ENCODE data around the gene SPINT2.

Gene SPINT2

GRCh38 chr19:38270587-38271167 lies 6.3 kb downstream of the SPINT2 start:
- no peak for DNase-seq

- no peak for DNase-seq
Measured at GRCh38 chr19:38273499-38273898, 9.1 kb downstream of the SPINT2 start.

- DNase-seq: peak; percentile 31 to 44
Measured at GRCh38 chr19:38274739-38275138, 10.4 kb downstream of the SPINT2 start.

- DNase-seq: no peak
Measured at GRCh38 chr19:38276942-38277517, 12.7 kb downstream of the SPINT2 start.

DNA sequence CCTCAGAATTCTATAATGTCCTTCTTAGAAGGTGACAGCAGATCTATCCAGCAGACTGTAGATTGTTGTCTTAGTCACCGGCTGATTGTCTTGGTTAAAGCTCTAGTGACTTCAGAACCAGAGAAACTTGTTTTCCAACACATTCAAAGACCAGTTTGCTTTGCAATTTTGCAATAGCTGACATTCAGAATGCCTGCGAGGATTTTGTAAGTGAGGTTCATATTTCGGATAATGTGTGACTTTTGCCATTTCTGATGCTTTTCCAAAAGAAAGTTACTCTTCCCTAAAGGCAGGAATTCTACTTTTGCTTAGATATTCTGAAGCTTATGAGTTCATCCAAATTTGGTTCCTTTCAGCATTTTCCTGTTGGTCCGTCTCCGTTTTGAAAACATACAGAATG lies 13.2 kb downstream of the SPINT2 start:
- DNase-seq: no peak

- DNase-seq: no peak
Measured at GRCh38 chr19:38277969-38278680, 13.8 kb downstream of the SPINT2 start.

- no peak for DNase-seq
Measured at GRCh38 chr19:38278751-38279150, 14.4 kb downstream of the SPINT2 start.

DNA sequence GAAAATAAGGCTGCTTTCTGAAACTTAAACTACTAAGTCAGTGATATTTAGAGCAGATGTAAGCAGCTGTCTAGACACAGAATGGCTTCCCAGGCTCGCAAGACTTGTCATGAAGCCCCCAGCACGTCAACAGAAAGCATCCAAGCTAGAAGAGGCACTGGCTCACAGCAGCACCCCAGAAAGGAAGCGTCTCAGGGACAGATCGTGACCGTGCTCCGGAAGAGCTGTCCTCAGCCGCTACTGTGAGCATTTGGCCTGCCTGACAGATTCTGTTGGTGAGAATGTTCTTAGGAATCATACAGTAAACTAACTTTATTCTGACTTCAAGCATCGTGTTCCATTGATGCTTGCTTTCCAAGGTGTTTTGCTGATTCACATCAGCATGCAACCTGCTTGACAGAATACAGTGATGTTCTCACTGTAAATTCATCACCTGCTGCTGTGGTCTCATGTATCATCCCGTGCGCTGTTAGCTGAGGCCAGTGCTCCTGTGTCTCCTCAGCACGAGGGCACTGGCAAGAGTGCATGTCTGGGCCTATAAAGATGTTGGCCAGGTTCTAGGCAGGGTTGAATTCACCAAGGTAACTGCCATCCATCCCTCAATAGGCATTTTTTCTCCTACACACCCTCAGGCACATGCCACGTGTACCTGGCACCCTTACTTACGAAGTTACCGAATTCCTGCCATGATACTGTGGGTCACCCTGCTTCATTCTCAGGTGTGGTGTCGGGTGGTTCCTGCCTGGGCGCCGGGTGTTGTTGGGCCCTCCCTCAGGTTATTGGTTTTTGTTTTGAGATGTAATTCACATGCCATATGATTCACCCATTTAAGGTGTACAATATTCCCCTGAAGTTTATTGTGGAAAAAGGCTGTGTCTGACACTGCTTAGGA lies 15.9 kb downstream of the SPINT2 start:
- no peak for DNase-seq

DNA sequence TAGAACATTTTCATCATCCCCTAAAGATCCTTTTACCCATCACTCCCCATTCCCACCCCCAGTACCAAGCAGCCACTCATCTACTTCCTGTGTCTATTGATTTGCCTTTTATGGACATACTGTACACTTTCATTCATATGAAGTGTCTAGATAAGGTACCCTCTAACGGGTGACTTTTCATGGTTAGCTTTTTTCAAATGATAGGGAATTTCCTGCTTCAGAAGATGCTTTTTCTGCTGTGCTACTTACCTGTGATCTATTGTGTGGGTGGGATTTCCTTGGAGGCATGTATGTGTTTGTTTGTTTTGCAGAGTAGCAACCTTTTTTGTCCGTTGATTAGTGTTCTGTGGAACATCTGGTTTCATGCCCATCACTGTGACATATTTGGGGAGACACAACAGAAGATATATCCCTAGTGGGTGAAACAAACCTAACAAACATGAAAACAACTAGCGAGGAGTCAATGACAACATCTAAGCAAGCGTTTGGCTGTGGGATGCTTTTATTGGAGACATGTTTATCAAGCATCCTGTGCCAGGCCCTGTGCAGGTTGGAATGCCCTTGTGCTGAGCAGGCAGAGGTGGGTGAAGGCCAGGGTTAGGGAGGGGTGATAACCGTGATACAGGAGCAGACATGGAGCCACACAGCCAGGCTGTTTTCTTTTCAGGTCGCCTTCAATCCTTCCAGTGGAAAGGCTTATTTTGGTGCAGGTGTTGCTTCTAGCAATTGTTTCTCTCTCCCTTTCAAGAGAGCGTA lies 17.6 kb downstream of the SPINT2 start:
- no peak for DNase-seq

DNA sequence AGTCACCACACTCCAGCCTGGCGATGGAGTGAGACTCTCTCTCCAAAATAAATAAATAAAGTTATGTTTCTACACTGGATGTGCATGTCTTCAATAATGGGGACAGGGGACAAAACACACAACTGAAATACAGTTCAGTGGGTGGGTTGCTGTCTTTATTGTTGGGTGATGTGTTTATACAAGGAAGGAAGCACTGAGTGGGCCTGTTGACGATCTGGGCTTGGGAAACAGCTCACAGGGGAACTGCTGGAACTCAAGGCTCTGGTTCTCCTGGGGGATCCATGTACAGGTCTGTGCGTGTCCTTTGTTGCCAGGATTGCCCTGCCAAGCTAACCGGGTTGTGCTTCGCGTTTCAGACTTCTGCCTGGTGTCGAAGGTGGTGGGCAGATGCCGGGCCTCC lies 18.9 kb downstream of the SPINT2 start:
- no peak for DNase-seq

DNA sequence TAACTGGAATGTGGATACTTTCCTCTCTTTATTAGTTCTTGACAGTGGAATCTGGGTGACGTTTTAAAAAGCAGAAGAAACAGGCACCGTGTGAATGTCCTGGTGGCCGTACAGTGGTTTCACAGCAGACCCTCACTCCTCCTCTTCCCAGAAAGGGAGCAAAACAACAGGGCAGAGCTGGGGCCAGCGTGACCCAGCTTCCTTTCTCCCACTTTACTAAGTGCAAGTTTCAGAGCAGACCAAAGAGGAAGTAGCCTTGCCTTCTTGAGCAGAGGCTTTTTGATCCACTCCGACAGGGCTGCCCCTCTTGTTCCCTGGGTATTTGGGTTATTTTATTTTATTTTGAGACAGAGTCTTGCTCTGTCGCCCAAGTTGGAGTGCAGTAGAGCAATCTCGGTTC lies 20.0 kb downstream of the SPINT2 start:
- DNase-seq: peak; percentile 73 to 80

GRCh38 chr19:38285567-38285966 lies 21.2 kb downstream of the SPINT2 start:
- no peak for DNase-seq

DNA sequence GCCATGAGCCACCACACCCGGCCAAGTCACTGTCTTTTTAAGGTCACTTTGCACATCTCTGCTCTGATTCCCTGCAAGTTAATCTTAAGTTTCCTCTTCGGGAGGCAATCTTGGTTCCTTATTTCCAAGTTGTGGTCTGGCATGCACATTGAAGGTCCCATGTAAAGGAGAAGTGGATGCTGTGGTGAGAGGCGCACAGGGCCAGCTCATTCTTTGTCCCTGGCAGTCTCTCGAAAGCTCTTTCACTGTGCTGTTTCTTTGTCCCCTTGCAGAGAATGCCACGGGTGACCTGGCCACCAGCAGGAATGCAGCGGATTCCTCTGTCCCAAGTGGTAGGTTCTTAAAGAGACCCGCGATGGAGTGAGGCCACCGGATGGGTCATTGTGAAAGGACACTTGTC lies 23.2 kb downstream of the SPINT2 start:
- DNase-seq: peak; percentile 85 to 92

DNA sequence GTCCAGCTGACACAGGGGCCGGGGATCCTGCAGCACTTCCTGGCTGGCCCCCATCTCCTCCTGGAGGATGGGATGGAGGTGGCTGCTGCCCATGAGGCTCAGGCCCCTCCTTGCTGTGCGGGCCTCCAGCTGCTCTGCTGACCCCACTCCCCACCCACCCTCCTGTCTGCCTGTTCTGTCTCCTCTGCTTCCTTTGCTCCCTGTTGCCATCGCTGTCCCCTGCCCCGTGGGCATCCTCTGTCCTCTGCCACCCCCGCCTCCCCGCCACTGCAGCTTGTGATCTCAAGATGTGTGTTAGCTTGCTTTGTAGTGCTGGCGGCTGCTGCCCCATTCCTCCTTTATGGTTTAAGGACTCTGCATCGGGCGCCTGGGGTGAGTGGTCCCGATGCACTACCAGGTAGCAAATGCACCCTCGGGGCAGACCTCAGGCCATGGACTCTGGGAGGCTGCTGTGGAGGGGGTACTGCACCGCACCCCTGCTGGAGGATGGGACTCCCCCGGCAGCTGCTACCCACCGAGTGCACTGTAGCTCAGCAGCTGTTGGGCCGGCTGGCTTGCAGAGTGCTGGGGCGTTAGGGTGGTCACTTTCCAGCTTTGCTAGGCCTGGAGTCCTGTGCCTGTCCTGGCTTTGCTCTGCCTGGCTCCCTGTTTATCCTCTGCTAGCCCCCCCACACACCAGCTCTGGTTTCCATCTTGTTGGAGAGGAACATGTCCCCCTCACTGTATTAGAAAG lies 23.9 kb downstream of the SPINT2 start:
- no peak for DNase-seq

- DNase-seq: no peak
Measured at GRCh38 chr19:38289955-38290354, 25.6 kb downstream of the SPINT2 start.

DNA sequence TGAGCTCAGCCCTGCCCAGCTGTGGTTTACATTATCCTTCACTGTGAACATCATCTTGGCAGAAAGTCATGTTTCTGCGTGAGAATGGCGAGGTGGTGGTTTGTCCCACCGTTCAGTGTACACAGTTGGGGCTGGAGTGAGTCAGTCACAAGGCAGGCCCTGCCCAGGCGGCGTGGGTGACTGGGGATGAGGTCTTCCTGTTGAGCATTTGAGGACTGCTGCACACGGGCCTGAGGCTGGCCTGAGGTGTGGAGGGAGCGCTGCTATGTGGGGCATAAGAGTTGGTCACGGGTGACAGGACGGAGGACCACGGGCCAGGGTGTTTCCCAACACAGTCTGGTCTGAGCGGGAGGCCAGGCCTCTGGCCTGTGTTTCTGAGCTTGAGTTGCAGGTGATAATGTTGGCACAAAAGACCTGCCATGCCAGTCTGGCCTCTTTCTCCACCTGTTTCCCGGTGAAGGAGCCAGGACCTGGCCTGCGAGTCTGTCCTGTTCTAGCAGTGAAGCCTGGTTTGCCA lies 26.3 kb downstream of the SPINT2 start:
- DNase-seq: no peak

GRCh38 chr19:38291855-38292254 lies 27.5 kb downstream of the SPINT2 start:
- no peak for DNase-seq

GRCh38 chr19:38293281-38293680 lies 28.9 kb downstream of the SPINT2 start:
- DNase-seq: no peak

DNA sequence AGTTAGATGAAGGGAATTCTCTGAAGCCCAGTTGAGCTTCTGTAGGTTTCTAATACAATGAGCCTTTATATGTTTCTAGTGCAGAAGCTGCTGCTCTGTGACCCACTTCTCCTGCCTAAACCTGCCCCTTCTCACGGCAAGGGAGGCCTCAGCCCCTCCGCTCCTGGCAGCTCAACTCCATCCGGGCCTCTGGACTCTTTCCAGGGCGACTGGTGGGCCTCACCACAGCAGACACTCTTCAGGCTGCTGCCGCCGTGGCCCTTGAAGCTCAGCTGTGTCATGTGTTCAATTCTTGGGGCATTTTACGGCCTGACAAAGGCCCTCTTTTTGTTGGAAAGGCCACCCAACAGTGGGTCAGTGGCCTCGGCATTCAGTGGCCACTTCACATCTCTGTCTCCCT lies 29.7 kb downstream of the SPINT2 start:
- DNase-seq: no peak

DNA sequence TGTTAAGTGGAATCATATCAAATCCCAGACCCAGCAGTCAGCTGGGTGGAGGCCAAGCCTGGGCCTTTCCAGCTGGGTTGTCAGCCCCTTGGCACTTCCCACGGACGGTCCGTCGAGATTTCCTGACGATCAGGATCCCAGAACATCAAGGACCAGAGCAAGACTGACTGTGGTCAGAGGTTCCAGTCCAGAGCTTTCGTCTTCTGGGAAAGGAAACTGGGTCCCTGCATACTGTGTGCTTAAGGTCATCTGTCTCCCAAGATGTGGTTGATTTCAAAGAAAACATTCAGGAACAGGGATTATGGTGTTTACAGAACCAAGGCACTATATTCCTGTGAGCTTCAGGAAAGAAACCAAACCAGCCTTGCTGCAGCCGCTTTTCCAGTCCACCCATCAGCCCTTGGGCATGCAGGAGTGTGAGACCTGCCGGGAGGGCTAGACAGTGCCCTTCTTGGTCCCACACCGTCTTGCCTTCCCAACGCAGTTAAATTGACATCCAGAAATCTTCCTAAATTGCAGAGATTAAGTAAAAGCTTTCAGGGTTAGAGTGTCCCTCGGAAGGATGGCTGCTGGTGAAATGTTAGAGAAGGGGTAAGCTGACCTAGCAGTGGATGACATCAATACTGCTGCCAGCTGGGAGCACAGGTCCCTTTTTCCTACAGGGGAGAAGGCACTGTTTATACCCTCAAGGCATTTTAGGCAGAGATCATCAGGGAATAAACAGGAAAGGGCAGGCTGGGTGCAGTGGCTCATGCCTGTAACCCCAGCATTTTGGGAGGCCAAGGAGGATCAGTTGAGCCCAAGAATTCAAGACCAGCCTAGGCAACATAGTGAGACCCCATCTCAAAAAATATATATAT lies 34.7 kb downstream of the SPINT2 start:
- no peak for DNase-seq
